Activated CD4-positive, CD25-positive, alpha-beta regulatory T cell treated with anti-CD3 and anti-CD28 coated beads, Interleukin-2, amount 50 U/mL, for 16 hours (primary cell): ENCODE data around the gene BGLAP.

Experiments used
- DNase-seq: peaks from one replicate; pipeline ENCODE4 v3.0.0-alpha.2; 2020; ENCODE audit warnings: low read depth, low spot score

Gene BGLAP

GRCh38 chr1:156291226-156292061, 49.5 kb downstream of the BGLAP start:
- DNase-seq, result no peak
